Esophagus muscularis mucosa (tissue), 4 donors: ENCODE data around the gene RAB11FIP3. TPM values are rescaled to one million over a fixed set of nuclear protein-coding genes. Genes with fewer than 3 reads are reported as not detected.

ENCODE experiments used
- DNase-seq: peaks from one replicate; pipeline ENCODE4 v3.0.0-alpha.2; 2017; ENCODE audit errors: extremely low spot score
- H3K27ac ChIP-seq, 4 donors: fragments of 200-600 bp; sonication (generic); replicated peaks in 1 of 4; 1 replicate in 3 of 4; 2 replicates in 1 of 4; pipeline ENCODE4 v1.5.1; 2016 to 2019; ENCODE audit warnings: mild to moderate bottlenecking in 1 of 4
- H3K27me3 ChIP-seq, 4 donors: fragments of 200-600 bp; sonication (generic); one replicate each; pipeline versions ENCODE4 v1.5.1 to v1.6.0; 2016 to 2019
- H3K36me3 ChIP-seq, 4 donors: fragments of 200-600 bp; sonication (generic); one replicate each; pipeline ENCODE4 v1.5.1; 2016 to 2019
- H3K4me1 ChIP-seq, 4 donors: fragments of 200-600 bp; sonication (generic); one replicate each; pipeline ENCODE4 v1.5.1; 2016 to 2019
- H3K4me3 ChIP-seq, 4 donors: fragments of 200-600 bp; sonication (generic); 1 replicate in 2 of 4; 2 replicates in 2 of 4; pipeline ENCODE4 v1.5.1; 2016 to 2019; ENCODE audit warnings: mild to moderate bottlenecking in 4 of 4, moderate library complexity in 1 of 4
- H3K9me3 ChIP-seq, 4 donors: fragments of 200-600 bp; sonication (generic); 1 replicate in 3 of 4; 2 replicates in 1 of 4; pipeline ENCODE4 v1.5.1; 2016 to 2019
- EP300 ChIP-seq: sonication (generic); formaldehyde crosslinking; IDR thresholded peaks from one replicate; pipeline ENCODE4 v1.6.1; 2017; ENCODE audit warnings: antibody characterized with exemption
- POLR2A ChIP-seq: fragments of 450-650 bp; IDR thresholded peaks from one replicate; pipeline ENCODE4 v1.6.1; 2017; ENCODE audit warnings: antibody characterized with exemption, moderate library complexity, mild to moderate bottlenecking, low read depth
- POLR2AphosphoS5 ChIP-seq, 2 donors: sonication (generic); formaldehyde crosslinking; IDR thresholded peaks; one replicate each; pipeline ENCODE4 v1.6.1; 2017; ENCODE audit warnings: antibody characterized with exemption in 2 of 2
- WGBS: methylation state at CpG from one replicate; pipeline ENCODE4 v1.1.5; 2018; 5-methylcytosine and 5-hydroxymethylcytosine counted together
- intact Hi-C: fragments of 100-400 bp; cut with DNase I; formaldehyde crosslinking; loops from one replicate; pipeline ENCODE4 v1.15.1; 2023
- total RNA-seq, 4 donors: library from RNA; depleted of rRNA; stranded (reverse); fragments of >200 nt; gene quantifications; one replicate each; pipeline versions ENCODE4 v1.1.0 to v1.2.1, GENCODE V29; 2016
- TF ChIP-seq, protein P1 (sequence below), 3 experiments: fragments of 200-600 bp in 2 of 3; fragments of 450-650 bp in 1 of 3; sonication (generic) in 2 of 3; IDR thresholded peaks; one replicate each; pipeline ENCODE4 v1.5.1; 2017 to 2019; ENCODE audit warnings: antibody characterized with exemption in 3 of 3, mild to moderate bottlenecking in 2 of 3, moderate library complexity in 1 of 3

RAB11FIP3 gene
- total RNA-seq, 4 donors from 2014 or later, result 50.3 to 77.9 (median 58.8) TPM

DNA sequence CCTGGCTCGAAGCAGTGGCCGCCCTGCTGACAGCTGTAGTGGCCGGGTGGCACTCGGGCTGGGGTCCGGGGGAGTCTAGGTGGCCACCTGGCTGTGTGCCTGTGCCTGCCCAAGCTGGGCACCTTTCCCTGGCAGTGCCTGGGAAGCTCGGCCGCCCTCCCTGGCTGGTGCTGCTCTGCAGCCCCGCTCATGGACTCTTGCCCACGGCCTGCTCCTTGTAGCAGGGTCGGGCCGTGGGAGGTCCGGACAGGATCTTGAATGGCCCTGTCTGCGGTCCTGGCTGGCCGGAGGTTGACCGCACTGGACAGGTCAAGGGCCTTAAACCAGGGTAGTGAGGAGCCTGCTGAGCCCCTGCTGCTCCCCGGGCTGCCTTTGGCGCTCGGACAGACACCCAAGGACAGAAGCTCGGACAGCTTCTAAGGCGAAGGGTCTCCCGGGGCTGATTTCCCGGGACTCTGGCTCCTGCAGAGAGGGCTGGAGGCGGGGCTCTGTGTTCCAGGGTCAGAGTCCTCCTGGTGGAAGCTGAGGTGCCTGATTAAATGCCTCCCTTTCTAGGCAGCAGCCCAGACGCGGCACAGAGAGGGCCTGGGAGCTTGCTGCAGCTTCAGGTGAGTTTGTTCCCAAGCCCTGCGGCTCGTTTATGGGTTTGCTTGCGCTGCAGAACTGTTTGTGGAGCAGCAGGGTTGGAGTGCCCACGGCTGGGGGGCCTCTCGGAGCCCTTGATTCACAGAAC is 108.1 kb downstream of the RAB11FIP3 start:
- Histone ChIP-seq H3K4me3 (no peak overlapping the region), H3K9me3 (no peaks in the 10 kb centered on the region), H3K27me3 (no peaks in the 10 kb centered on the region), H3K27ac (no peak overlapping the region), H3K4me1 (peaks cover 26 to 51% (median 42%) of the 10 kb centered on the region in 4 donors), H3K36me3 (peaks cover 0 to 50% (median 38%) of the 10 kb centered on the region in 4 donors)
- 84% methylated on average over 23 of the region's 30 CpGs for WGBS
- no peak for DNase-seq
- intact Hi-C loops, result no loop called here
- TF ChIP-seq EP300, result no peak
- TF ChIP-seq POLR2A, result no peak
- TF ChIP-seq POLR2AphosphoS5 (IDR thresholded peaks at IDR 0.05), result no peak
- TF ChIP-seq, protein P1, sequence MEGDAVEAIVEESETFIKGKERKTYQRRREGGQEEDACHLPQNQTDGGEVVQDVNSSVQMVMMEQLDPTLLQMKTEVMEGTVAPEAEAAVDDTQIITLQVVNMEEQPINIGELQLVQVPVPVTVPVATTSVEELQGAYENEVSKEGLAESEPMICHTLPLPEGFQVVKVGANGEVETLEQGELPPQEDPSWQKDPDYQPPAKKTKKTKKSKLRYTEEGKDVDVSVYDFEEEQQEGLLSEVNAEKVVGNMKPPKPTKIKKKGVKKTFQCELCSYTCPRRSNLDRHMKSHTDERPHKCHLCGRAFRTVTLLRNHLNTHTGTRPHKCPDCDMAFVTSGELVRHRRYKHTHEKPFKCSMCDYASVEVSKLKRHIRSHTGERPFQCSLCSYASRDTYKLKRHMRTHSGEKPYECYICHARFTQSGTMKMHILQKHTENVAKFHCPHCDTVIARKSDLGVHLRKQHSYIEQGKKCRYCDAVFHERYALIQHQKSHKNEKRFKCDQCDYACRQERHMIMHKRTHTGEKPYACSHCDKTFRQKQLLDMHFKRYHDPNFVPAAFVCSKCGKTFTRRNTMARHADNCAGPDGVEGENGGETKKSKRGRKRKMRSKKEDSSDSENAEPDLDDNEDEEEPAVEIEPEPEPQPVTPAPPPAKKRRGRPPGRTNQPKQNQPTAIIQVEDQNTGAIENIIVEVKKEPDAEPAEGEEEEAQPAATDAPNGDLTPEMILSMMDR (IDR thresholded peaks at IDR 0.05), result no peak

DNA sequence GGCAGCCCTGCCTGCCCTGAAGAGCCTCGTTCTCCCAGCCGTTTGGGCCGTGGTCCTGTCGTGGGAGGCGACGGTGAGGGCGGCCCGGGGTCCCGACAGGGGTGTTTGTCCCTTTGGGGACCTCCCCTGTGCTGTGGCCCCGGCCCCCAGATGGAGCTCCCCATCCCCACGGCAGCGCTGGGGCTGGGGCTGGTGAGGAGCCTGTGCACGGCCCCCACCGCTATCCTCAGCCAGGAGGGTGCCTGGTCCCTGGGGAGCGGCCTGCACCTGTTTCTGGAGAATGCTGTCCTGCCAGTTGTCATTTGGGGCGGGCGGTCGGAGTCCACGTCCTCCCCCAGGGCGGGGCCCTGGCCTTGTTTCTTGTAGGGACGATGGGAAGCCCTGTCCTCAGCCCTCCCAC is 108.7 kb downstream of the RAB11FIP3 start:
- Histone ChIP-seq H3K9me3 (no peaks in the 10 kb centered on the region), H3K27me3 (no peaks in the 10 kb centered on the region), H3K4me3 (no peak overlapping the region), H3K4me1 (peaks cover 20 to 45% (median 36%) of the 10 kb centered on the region in 4 donors), H3K27ac (no peak overlapping the region), H3K36me3 (peaks cover 0 to 54% (median 41%) of the 10 kb centered on the region in 4 donors)
- WGBS, result 84% methylated on average over 12 of the region's 21 CpGs
- DNase-seq, result no peak
- TF ChIP-seq POLR2A, result no peak
- TF ChIP-seq, protein P1 (IDR thresholded peaks at IDR 0.05), result no peak
- TF ChIP-seq EP300, result no peak
- no peak for TF ChIP-seq POLR2AphosphoS5 (IDR thresholded peaks at IDR 0.05)
- intact Hi-C loops, result no loop called here

DNA sequence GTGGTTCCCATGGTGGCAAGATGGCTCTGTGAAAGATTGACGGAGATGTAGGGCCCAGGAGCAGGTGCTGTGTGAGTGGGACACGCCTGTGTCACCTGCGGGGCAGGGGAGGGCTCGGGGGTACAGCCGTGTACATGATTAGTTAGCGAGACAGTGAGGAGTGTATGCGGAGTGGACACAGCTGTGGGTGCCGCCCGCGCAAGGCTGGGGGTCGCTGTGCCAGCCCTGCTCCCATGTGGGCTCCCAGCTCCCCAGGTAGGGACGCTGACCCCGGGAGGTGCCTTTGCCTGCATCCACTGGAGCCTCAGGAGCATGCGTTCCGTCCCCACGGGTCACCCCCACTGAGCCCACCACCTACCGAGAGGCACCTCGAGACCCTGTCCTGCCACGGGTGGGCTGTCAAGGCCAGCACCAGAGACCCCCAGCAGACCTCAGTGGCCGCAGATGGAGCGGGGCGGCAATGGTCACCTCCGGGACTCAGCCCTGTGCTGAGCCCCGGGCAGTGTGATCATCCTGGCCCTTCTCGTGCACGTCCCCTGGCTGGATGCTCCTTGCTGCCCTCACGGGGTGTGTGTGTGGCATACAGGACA is 109.5 kb downstream of the RAB11FIP3 start:
- peaks cover 12 to 37% (median 28%) of the 10 kb centered on the region in 4 donors for H3K4me1 ChIP-seq
- intact Hi-C loops, result no loop called here
- WGBS, result 94% methylated on average over 11 of the region's 27 CpGs
- no peaks in the 10 kb centered on the region for H3K27me3 ChIP-seq
- no peaks in the 10 kb centered on the region for H3K9me3 ChIP-seq
- no peak for DNase-seq
- H3K36me3 ChIP-seq, result peaks cover 0 to 62% (median 41%) of the 10 kb centered on the region in 4 donors
- no peak overlapping the region for H3K27ac ChIP-seq
- no peak for TF ChIP-seq POLR2AphosphoS5 (IDR thresholded peaks at IDR 0.05)
- no peak for TF ChIP-seq POLR2A
- TF ChIP-seq EP300, result no peak
- TF ChIP-seq, protein P1 (IDR thresholded peaks at IDR 0.05), result no peak
- no peak overlapping the region for H3K4me3 ChIP-seq

DNA sequence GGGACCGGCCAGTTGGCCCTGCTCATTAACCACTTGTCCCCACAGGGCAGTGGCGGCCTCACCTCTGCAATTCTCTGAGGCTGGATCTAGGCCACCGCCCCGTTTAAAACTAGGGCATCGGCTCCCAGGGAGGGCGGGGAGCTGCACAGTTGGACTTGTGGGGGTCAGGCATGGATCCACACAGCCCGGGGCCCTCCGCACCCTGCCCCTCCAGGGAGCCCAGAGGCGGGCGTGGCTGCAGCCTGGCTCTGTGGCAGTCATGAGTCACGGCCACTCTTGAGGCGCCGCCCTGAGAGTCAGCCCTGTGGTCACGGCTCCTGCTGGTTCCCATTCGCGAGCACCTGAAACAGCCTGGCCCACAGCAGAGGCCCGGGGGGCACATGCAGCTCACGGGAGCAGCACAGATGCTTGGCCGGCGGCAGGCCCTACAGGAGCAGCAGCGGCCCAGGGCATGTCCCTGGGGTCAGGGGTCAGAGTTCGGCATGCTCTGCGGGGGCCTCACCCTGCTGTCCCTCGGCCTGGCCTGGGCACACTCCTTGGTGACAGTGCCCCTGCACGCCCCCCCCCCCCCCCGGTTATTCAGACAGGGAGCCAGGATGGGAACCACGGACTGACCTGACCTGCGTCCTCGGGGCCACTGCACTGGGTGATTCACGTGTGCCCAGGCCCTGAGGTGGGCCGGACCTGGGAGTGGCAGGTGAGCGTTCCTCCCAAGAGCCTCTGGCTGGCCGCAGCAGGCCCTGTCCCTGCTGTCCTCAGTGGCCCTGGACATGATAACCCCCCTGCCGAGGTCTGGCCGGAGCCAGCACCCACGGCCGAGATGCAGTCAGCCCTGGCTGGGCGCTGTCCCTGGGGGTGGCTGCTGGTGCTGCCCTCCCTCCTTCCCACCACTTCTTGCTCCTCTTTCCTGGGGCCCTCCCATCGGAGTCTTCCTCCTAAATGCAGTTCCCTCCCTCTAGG is 110.3 kb downstream of the RAB11FIP3 start:
- Histone ChIP-seq H3K36me3 (peaks cover 0 to 66% (median 46%) of the 10 kb centered on the region in 4 donors), H3K27me3 (no peaks in the 10 kb centered on the region), H3K27ac (no peak overlapping the region)

More for the DNA sequence above, 110.3 kb downstream of the RAB11FIP3 start:
- Histone ChIP-seq H3K9me3 (no peaks in the 10 kb centered on the region), H3K4me1 (peaks cover 5 to 29% (median 22%) of the 10 kb centered on the region in 4 donors), H3K4me3 (no peak overlapping the region)
- TF ChIP-seq POLR2AphosphoS5 (IDR thresholded peaks at IDR 0.05), result no peak
- TF ChIP-seq, protein P1 (IDR thresholded peaks at IDR 0.05), result no peak
- no peak for TF ChIP-seq EP300
- no peak for TF ChIP-seq POLR2A
- WGBS, result 85% methylated on average over 25 of the region's 39 CpGs
- no peak for DNase-seq
- intact Hi-C loops, result no loop called here
